ENCODE measurements around the gene P2RY8.
A peak's percentile ranks its signal among the peaks of the same experiment; 100 is the strongest.

P2RY8 gene

GRCh38 chrX:1419545-1420355 is 117.2 kb downstream of the P2RY8 start:
- no peak for DNase-seq (ENCODE audit: low spot score in 2 of 2)
- Histone ChIP-seq H3K4me1 (no peaks in the 10 kb centered on the region), H3K36me3 (replicated peaks) (peaks cover 40% of the 10 kb centered on the region), H3K9me3 (peaks cover 4% of the 10 kb centered on the region; the same call in 1 of the 2 replicates), H3K27me3 (ENCODE audit: low read depth) (no peaks in the 10 kb centered on the region), H3K4me3 (no peak overlapping the region)
- in situ Hi-C loops (cut with MboI; ENCODE audit: low sequenced_read_pairs) = no loop called here

GRCh38 chrX:1418901-1419544 is 118.0 kb downstream of the P2RY8 start:
- no peak overlapping the region for H3K4me3 ChIP-seq
- peaks cover 44% of the 10 kb centered on the region for H3K36me3 ChIP-seq (replicated peaks)
- H3K4me1 ChIP-seq = no peaks in the 10 kb centered on the region
- in situ Hi-C loops (cut with MboI; ENCODE audit: low sequenced_read_pairs) = no loop called here
- DNase-seq (ENCODE audit: low spot score in 2 of 2) = no peak
- H3K9me3 ChIP-seq = peaks cover 4% of the 10 kb centered on the region; the same call in 1 of the 2 replicates
- no peaks in the 10 kb centered on the region for H3K27me3 ChIP-seq (ENCODE audit: low read depth)

GRCh38 chrX:1417921-1418771 is 118.8 kb downstream of the P2RY8 start:
- Histone ChIP-seq H3K27me3 (ENCODE audit: low read depth) (no peaks in the 10 kb centered on the region), H3K4me1 (no peaks in the 10 kb centered on the region), H3K9me3 (peaks cover 4% of the 10 kb centered on the region; the same call in 1 of the 2 replicates), H3K4me3 (no peak overlapping the region), H3K36me3 (replicated peaks) (peaks cover 52% of the 10 kb centered on the region)
- DNase-seq (ENCODE audit: low spot score in 2 of 2) = peak in 1 of 2 experiments; percentile 10
- in situ Hi-C loops (cut with MboI; ENCODE audit: low sequenced_read_pairs) = no loop called here

GRCh38 chrX:1416965-1417760 is 119.8 kb downstream of the P2RY8 start:
- no peak for DNase-seq (ENCODE audit: low spot score in 2 of 2)
- Histone ChIP-seq H3K9me3 (no peaks in the 10 kb centered on the region), H3K36me3 (replicated peaks) (peaks cover 54% of the 10 kb centered on the region), H3K4me3 (no peak overlapping the region), H3K4me1 (no peaks in the 10 kb centered on the region), H3K27me3 (ENCODE audit: low read depth) (no peaks in the 10 kb centered on the region)
- in situ Hi-C loops (cut with MboI; ENCODE audit: low sequenced_read_pairs) = no loop called here

GRCh38 chrX:1416327-1416784 is 120.6 kb downstream of the P2RY8 start:
- in situ Hi-C loops (cut with MboI; ENCODE audit: low sequenced_read_pairs) = no loop called here
- Histone ChIP-seq H3K27me3 (ENCODE audit: low read depth) (no peaks in the 10 kb centered on the region), H3K36me3 (replicated peaks) (peaks cover 51% of the 10 kb centered on the region), H3K4me1 (no peaks in the 10 kb centered on the region), H3K9me3 (no peaks in the 10 kb centered on the region), H3K4me3 (no peak overlapping the region)
- no peak for DNase-seq (ENCODE audit: low spot score in 2 of 2)

Measured in HAP-1 (cell line).